GM19035 (cell line): ENCODE results near the gene MTERF2.

Experiments used
- ATAC-seq: cut with Tn5 transposase; IDR thresholded peaks from one replicate; pipeline ENCODE4 v1.9.1; 2021; ENCODE audit not compliant: unreplicated experiment

MTERF2 gene

DNA sequence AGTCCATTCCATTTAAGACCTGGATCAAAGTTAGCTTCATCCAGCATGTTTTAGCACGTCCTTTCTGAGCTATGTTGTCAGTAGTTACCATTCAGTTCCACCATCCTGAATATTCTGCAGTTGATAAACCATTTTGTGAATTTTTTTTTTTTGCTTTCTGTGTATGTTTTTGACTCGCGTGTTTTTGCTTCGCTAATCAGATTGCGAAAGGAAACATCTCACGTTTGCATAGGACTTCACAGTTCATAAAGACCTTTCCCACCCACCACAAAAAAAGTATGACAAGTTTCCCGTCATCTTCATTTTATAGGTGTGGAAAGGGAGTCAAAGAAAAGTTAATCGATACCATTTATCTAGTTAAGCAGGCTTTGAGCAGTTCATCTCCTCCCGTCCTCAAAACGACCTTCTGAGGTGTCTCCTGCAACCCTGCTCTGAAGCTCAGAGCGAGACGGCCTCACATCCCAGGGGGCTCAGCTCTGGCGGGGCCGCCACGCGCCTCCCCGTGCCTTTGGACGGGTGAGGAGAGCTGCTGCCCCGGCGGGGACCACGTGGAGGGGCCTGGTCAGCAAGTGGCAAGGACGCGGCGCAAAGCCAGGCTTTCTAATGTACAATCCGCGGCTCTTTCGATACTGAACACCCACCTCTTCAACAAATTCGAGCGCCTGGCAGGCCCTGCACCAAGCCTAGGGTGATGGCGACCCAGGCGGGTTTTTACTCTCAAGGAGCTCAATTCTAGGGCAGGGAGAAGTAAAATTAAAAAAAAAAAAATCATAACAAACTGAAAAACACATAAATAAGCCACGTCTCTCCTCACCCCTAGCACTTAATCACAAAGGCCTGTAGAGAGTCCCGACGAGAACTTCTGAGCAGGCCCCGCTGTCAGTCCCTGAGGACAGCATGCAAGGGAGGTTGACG is 32.2 kb downstream of the MTERF2 start:
- no peak for ATAC-seq

DNA sequence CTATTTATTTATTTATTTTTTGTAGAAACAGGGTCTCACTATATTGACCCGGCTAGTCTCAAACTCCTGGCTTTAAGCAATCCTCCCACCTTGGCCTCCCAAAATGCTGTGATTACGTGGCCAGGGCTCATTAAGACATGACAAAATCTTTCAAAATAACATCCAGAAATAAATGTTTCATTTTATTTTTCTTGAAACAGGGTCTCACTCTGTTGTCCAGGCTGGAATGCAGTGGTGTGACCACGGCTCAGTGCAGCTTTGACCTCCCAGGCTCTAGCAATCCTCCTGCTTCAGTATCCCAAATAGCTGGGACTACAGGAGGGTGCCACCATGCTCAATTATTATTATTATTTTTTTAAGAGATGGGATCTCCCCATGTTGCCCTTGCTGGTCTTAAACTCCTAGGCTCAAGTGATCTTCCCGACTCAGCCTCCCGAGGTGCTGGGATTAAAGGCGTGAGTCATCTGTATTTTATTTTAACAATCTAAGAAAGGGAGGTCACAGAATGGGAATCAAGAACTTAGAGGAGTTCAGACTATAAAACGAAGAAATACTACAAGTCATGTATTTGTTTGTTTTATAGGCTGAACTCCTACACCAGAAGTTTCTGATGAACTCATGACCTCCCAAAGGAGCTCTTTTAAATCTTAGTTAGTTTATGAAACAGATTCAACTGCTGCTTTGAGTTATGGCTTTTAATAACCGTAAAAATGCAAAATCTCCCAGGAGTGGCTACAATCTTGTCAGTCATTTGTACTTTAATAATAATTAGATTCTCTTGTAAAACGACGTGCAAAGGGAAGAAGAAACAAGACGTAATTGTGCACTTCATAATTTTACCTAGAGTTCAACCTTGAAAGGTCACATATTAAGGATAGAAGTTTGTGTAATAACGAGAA is 33.3 kb downstream of the MTERF2 start:
- ATAC-seq: no peak

DNA sequence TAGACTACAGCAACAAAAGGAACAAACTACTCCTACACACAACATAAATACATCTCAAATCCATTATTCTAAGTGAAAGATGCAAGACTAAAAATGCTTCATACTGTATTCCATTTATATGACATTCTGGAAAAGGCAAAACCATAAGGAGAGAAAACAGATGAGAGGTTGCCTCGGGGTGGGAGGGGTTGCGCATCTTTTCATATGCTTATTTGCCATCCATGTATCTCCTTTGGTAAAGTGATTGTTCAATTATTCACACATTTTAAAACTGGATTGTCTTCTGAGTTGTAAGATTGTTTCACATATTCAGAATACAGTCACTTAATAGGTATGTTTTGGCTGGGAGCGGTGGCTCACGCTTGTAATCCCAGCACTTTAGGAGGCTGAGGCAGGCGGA is 36.4 kb downstream of the MTERF2 start:
- no peak for ATAC-seq

DNA sequence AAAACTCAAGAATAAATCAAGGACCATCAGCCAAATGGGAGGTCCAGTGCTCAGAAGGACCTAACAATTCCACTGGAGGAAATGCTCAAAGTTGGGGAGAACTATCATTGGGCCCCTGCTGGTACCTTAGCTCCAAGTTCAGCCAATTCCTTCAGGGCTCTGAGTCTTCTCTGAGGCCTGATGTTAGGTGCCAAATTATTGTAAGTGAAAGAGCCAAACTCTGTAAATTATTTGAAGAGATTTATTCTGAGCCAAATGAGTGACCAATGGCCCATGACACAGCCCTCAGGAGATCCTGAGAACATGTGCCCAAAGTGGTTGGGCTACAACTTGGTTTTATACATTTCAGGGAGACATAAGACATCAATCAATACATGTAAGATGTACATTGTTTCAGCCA is 39.5 kb downstream of the MTERF2 start:
- ATAC-seq: no peak

DNA sequence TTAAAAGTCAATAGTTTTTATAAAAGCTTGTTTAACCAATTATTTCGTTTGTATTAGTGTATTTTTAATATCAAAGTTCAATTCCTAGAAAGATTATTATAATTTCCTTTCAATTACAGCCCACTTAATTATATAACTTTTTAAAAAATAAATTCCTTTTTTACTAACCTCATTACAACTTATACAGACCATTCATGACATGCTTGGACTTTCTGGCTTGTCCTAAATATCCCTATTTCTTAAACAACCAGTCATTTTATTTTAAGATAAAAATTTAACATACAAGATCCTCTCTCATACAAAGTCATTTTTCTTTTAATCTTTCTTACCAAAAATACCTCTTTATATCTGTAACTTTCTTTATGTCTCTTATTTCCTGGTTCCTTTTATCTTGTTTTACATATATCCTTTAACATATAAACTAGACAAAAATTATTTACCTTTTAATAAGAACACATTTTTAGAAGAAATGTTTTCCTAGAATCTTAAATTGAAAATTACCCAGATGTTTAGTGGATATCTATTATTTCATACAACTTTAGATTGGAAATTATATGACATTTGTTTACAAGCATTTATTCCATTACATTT is 41.6 kb downstream of the MTERF2 start:
- ATAC-seq: no peak

DNA sequence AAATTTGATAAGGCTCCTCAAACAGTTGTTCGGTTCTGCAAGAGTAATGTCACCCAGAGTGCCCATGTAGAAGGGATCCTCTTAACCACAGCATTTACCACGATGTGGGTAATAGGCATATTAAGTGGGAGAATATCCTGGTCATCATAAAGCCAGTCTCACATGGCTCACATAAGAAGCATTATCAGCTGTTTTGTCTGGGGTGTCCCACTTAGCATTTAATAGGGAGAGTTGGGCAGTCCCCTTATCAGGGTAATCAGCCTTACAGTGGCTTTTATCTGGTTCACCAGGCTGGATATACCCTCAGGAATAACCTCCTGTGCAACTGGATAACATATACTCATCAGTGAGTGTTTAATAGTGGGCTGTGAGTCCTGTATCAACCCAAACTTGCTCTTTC is 44.2 kb downstream of the MTERF2 start:
- no peak for ATAC-seq

DNA sequence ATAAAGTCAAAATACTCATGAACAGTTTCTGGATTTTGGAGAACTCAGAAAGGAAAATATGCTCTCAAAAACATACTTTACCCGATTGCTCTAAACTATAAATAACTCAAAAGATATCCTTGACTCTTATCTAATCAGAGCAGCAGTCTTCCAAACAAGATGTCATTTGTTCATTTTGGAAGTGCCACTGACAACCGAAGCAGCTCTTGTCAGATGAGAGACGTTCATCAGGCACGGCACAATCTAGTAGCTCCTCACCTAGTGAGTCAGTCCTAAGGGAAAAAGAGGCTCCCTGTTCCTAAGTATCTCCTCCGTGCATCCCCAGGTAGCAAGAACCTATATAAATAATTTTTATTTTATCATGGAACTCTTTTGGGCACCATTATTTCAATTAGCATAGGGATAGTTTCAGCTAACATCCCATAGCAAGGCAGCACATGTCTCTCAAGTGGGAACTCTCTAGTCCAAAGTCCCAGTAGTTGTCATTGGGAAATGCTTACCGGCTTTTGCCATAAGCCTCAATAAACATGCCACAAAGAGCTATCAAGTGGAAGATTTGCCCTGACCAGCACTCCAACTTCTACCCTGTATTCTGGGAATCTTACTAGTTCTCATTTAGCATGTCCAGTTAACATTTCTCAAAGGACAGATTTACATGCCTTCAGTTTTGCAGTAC is 45.3 kb downstream of the MTERF2 start:
- no peak for ATAC-seq

DNA sequence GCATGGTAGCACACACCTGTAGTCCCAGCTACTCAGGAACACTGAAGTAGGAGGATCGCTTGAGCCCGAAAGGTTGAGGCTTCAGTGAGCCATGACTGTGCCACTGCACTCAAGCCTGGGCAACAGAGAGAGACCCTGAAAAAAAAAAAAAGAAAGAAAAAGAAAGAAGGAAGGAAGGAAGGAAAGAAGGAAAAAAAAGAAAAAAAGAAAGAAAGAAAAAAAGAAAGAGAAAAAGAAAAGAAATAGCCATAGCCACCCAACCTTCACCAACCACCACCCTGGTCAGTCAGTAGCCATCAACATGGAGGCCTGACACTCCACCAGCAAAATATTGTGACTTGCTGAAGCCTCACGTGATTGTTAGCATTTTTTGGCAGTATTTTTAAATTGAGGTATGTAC is 52.7 kb downstream of the MTERF2 start:
- no peak for ATAC-seq
